ENCODE measurements around the gene PLA2G4A. TPM values are rescaled to one million over a fixed set of nuclear protein-coding genes. Genes with fewer than 3 reads are reported as not detected.

The PLA2G4A gene
- total RNA-seq, 6 experiments from 2014 or later: 0.25 to 0.90 (median 0.45) TPM

GRCh38 chr1:186839041-186839400 is 10.3 kb downstream of the PLA2G4A start:
- Mint-ChIP-seq H3K9me3 (no peaks in the 10 kb centered on the region), H3K4me3 (no peak overlapping the region), H3K27ac (no peak overlapping the region), H3K4me1 (ENCODE audit: low read depth) (no peaks in the 10 kb centered on the region), H3K36me3 (ENCODE audit: low read depth) (no peaks in the 10 kb centered on the region), H3K27me3 (ENCODE audit: insufficient read depth) (no peaks in the 10 kb centered on the region)
- DNase-seq: no peak
- TF ChIP-seq, protein P1, sequence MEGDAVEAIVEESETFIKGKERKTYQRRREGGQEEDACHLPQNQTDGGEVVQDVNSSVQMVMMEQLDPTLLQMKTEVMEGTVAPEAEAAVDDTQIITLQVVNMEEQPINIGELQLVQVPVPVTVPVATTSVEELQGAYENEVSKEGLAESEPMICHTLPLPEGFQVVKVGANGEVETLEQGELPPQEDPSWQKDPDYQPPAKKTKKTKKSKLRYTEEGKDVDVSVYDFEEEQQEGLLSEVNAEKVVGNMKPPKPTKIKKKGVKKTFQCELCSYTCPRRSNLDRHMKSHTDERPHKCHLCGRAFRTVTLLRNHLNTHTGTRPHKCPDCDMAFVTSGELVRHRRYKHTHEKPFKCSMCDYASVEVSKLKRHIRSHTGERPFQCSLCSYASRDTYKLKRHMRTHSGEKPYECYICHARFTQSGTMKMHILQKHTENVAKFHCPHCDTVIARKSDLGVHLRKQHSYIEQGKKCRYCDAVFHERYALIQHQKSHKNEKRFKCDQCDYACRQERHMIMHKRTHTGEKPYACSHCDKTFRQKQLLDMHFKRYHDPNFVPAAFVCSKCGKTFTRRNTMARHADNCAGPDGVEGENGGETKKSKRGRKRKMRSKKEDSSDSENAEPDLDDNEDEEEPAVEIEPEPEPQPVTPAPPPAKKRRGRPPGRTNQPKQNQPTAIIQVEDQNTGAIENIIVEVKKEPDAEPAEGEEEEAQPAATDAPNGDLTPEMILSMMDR (IDR thresholded peaks at IDR 0.05): no peak

DNA sequence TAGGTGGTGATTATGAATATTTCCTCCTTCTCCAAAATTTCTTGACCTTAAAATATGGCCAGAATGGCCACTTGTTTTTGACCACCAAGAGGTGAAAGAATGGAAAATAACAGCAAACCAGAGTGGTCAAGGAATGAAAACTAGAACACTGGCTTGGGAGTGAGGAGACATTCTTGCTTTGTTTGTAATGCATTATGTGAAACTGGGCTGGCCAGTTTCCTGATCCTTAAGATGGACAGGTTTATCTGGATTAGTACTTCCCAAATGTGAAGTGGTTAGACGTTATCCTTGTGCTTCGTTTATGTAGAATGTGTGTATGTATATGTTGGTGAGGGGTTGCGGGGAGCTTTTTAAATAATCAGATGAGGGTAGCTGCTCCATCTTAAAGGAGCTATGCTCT is 12.8 kb downstream of the PLA2G4A start:
- H3K27ac Mint-ChIP-seq: no peak overlapping the region
- TF ChIP-seq, protein P1 (IDR thresholded peaks at IDR 0.05): no peak
- DNase-seq: no peak

GRCh38 chr1:186842547-186842946 is 13.8 kb downstream of the PLA2G4A start:
- H3K4me1 Mint-ChIP-seq (ENCODE audit: low read depth): no peaks in the 10 kb centered on the region
- no peak for DNase-seq
- no peaks in the 10 kb centered on the region; the same call in 1 of the 2 replicates for H3K27me3 Mint-ChIP-seq (ENCODE audit: insufficient read depth)
- H3K27ac Mint-ChIP-seq: no peak overlapping the region
- H3K4me3 Mint-ChIP-seq: no peak overlapping the region
- no peaks in the 10 kb centered on the region for H3K9me3 Mint-ChIP-seq
- TF ChIP-seq, protein P1 (IDR thresholded peaks at IDR 0.05): no peak
- H3K36me3 Mint-ChIP-seq (ENCODE audit: low read depth): no peaks in the 10 kb centered on the region

More for the DNA sequence above, 12.8 kb downstream of the PLA2G4A start:
- Mint-ChIP-seq H3K9me3 (no peaks in the 10 kb centered on the region), H3K4me3 (no peak overlapping the region), H3K36me3 (ENCODE audit: low read depth) (no peaks in the 10 kb centered on the region), H3K4me1 (ENCODE audit: low read depth) (no peaks in the 10 kb centered on the region), H3K27me3 (ENCODE audit: insufficient read depth) (no peaks in the 10 kb centered on the region; the same call in 1 of the 2 replicates)

GRCh38 chr1:186843226-186843625 is 14.5 kb downstream of the PLA2G4A start:
- TF ChIP-seq, protein P1 (IDR thresholded peaks at IDR 0.05): no peak
- H3K4me1 Mint-ChIP-seq (ENCODE audit: low read depth): no peaks in the 10 kb centered on the region
- no peak for DNase-seq
- H3K4me3 Mint-ChIP-seq: no peak overlapping the region
- H3K36me3 Mint-ChIP-seq (ENCODE audit: low read depth): no peaks in the 10 kb centered on the region
- no peaks in the 10 kb centered on the region for H3K9me3 Mint-ChIP-seq
- no peak overlapping the region for H3K27ac Mint-ChIP-seq
- no peaks in the 10 kb centered on the region; the same call in 1 of the 2 replicates for H3K27me3 Mint-ChIP-seq (ENCODE audit: insufficient read depth)

DNA sequence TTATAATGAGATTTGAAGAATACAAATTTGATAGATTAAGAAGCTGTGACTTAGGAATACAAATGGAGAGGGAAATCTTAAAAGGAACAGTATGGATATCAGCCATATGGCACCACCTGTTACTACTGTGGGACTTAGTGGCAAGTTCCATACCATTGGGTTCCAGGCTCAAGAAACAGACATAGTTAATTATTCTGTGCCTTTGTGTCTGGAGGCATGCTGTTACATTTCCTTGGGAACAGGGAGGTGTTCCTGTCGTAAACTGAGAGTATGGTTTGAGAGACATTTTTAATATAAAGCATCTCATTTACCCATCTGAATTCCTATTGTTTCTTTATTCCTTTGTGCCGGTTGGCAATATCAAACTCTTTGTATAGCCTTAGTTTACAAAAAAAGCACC is 15.2 kb downstream of the PLA2G4A start:
- Mint-ChIP-seq H3K4me1 (ENCODE audit: low read depth) (no peaks in the 10 kb centered on the region), H3K27me3 (ENCODE audit: insufficient read depth) (no peaks in the 10 kb centered on the region; the same call in 1 of the 2 replicates), H3K27ac (no peak overlapping the region), H3K4me3 (no peak overlapping the region), H3K36me3 (ENCODE audit: low read depth) (no peaks in the 10 kb centered on the region), H3K9me3 (no peaks in the 10 kb centered on the region)
- TF ChIP-seq, protein P1 (IDR thresholded peaks at IDR 0.05): no peak
- DNase-seq: no peak

Data from HFFc6 (cell line).